Bronchial epithelial cell (primary cell): Measurements from ENCODE around the gene TSSK3. TPM values are rescaled to one million over a fixed set of nuclear protein-coding genes. Genes with fewer than 3 reads are reported as not detected.

Experiments used
- DNase-seq: peaks from one replicate; pipeline ENCODE4 v3.0.0-alpha.2; 2010; ENCODE audit warnings: low read depth
- FAIRE-seq: peaks from 2 replicates; lab custom pipeline; 2011; peaks lifted over from hg19 to GRCh38; lab: Jason Lieb, UNC
- H3K27me3 ChIP-seq: 2 replicates; pipeline ENCODE4 v1.5.1; 2011; ENCODE audit warnings: low read length; ENCODE audit not compliant: control insufficient read depth, insufficient read depth
- H3K36me3 ChIP-seq: 2 replicates; pipeline ENCODE4 v1.5.1; 2011; ENCODE audit warnings: low read length; ENCODE audit not compliant: control insufficient read depth, insufficient read depth
- H3K4me3 ChIP-seq: 2 replicates; pipeline ENCODE4 v1.5.1; 2011; ENCODE audit warnings: mild to moderate bottlenecking, low read depth, low read length, control low read depth
- total RNA-seq: library from RNA; depleted of rRNA; stranded (reverse); fragments of >200 nt; gene quantifications from 2 replicates; pipeline ENCODE4 v1.2.1, GENCODE V29; 2014
- TF ChIP-seq, protein P1 (sequence below): IDR thresholded peaks from 2 replicates; pipeline ENCODE4 v1.5.1; 2011; ENCODE audit warnings: mild to moderate bottlenecking, moderate library complexity, low read length, control low read depth, inconsistent platforms; ENCODE audit not compliant: insufficient read depth, severe bottlenecking

Gene TSSK3
- total RNA-seq, 1 donor from 2014 or later, result 0.26 TPM

DNA sequence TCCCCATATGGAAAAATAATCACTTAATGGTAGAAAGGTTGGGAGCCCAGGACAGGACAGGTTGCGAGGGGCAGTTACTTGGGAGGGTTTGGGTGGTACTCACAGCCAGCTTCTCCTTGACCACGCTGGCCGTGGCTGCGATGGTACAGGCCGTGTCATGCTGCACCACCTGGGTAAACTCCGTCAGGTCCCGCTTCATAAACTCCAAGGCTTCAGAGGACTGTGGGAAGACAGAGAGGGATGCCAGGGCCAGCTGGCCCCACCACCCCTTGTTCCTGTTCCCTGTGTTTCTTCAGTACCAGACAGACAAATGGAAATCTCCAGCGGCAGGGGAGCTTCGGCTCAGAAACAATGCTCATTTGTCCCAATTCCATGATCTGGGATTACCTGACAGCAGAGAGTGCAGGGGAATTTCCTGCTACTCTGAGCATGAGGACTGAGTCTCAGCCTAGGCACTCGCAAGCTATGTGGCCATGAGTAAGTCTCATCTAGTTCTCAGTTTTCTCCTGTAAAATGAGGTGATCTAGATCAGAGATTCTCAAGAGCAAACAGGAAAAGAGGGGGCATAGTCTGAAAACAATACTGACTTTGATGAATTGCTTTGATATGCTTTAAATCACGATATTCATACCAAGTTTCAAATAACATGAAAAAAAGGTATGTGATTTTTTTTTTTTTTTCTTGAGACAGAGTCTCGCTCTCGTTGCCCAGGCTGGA, 24.5 kb downstream of the TSSK3 start:
- DNase-seq, result no peak
- peak; percentile 75 for FAIRE-seq
- Histone ChIP-seq H3K4me3 (no peak overlapping the region), H3K27me3 (no peaks in the 10 kb centered on the region), H3K36me3 (peaks cover 14% of the 10 kb centered on the region)
- TF ChIP-seq, protein P1, sequence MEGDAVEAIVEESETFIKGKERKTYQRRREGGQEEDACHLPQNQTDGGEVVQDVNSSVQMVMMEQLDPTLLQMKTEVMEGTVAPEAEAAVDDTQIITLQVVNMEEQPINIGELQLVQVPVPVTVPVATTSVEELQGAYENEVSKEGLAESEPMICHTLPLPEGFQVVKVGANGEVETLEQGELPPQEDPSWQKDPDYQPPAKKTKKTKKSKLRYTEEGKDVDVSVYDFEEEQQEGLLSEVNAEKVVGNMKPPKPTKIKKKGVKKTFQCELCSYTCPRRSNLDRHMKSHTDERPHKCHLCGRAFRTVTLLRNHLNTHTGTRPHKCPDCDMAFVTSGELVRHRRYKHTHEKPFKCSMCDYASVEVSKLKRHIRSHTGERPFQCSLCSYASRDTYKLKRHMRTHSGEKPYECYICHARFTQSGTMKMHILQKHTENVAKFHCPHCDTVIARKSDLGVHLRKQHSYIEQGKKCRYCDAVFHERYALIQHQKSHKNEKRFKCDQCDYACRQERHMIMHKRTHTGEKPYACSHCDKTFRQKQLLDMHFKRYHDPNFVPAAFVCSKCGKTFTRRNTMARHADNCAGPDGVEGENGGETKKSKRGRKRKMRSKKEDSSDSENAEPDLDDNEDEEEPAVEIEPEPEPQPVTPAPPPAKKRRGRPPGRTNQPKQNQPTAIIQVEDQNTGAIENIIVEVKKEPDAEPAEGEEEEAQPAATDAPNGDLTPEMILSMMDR, result no peak

DNA sequence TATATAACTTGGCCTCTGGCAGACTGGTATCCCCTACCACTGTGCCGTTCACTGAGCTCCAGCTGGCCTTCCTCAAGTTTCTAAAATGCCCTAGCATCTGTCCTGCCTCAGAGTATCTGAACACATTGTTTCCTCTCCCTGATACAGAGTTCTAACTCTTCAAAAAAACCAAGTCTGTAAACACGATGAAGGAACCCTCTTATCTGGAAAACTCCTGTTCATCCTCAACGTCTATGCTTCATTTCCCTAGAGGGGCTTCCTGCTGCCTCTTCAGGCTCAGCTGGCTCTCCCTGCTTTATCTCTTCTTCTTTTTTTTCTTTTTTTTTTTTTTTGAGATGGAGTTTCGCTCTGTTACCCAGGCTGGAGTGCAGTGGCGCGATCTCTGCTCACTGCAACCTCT, 26.3 kb downstream of the TSSK3 start:
- FAIRE-seq, result no peak

DNA sequence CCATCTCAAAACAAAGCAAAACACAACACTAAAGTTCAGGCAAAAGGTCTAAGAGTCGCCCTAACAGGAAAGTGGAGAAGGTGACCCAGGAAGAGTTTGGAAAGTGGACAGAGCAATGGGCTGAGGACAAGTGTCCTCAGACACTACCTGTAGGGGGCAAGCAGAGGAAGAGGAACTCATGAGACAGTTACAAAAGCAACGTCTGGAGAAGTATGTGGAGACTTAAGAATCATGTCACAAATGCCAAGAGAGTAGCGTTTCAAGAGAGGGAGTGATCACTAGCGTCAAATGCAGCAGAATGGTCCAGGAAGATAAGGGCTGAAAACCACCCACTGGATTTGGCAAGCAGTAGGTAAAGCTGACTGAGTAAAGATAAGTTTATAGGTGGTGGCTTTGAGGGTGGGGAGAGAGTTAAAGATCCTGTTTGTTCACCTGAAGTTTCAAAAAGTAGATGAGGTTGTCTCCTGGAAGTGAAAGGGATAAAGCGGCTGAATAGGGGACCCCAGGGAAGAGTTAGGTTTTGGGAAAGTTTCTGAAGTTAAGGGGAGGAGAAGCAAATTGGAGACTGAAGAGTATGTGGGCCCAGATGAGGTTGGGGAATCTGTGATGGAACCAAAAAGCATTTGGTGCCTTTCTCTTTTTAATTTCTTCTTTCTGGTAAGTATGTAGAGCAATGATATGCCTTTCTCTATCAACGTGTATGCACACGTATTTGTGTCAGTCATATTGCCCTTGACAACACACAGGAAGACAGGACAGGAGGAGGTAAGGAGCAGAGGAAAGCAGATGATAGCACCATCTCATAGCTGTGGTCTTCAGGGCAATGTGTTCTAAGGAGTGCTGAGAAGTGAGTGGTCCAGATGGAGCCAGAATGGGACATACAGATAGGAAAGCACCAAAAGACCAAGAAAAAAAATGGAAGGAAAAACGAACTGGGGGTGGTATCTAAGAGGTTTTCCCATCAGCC, 28.8 kb downstream of the TSSK3 start:
- TF ChIP-seq, protein P1, result no peak
- H3K36me3 ChIP-seq, result peaks cover 14% of the 10 kb centered on the region
- H3K27me3 ChIP-seq, result no peaks in the 10 kb centered on the region
- DNase-seq (no peak), FAIRE-seq (no peak)
- H3K4me3 ChIP-seq, result no peak overlapping the region

More for the DNA sequence above, 26.3 kb downstream of the TSSK3 start:
- Histone ChIP-seq H3K4me3 (no peak overlapping the region), H3K27me3 (no peaks in the 10 kb centered on the region), H3K36me3 (peaks cover 16% of the 10 kb centered on the region)
- no peak for DNase-seq
- TF ChIP-seq, protein P1, result no peak

DNA sequence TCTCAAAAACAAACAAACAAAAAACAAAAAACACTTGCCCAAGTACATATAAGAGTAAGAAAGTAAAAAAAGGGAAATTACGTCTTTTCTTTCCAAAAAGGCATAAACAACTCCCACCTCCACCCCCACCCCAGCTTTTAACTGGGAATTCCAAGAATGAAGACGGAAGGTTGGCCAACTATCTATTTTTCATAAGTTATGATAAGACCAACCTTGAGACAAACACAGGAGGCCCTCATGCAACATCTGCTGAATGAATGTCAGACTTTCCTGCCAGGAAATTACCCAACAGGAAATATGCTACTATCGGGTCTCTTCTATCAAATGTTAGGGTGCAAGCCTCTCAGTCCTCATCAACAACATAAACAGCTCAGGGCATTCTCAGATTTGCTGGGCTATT, 30.0 kb downstream of the TSSK3 start:
- Histone ChIP-seq H3K4me3 (no peak overlapping the region), H3K36me3 (peaks cover 14% of the 10 kb centered on the region), H3K27me3 (no peaks in the 10 kb centered on the region)
- FAIRE-seq (no peak), DNase-seq (no peak)
- TF ChIP-seq, protein P1, result no peak

DNA sequence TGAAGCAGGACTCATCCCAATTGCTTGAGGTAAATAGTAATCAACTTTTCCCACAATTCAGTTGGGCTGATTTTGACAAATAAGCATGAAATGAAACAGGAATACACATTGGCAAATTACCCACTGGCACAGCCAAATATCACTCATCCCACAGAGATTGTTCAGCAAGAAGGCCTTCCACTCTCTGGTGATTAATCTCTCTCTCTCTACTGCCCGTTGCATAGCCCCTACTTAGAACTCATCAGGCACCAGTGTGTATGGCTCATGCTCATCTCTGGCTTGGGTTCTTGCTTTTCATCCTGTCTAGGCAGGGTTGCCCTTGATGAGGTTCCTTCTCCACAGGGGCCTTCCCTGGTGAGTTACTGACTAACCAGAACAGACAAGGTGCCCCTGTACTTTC, 30.8 kb downstream of the TSSK3 start:
- peaks cover 13% of the 10 kb centered on the region for H3K36me3 ChIP-seq
- no peak for DNase-seq
- no peak for FAIRE-seq
- TF ChIP-seq, protein P1, result no peak
- H3K4me3 ChIP-seq, result no peak overlapping the region
- no peaks in the 10 kb centered on the region for H3K27me3 ChIP-seq
